GM19035 (cell line): Measurements from ENCODE around the gene ARHGAP23.
"Not testable (repeated sequence)": the region's sequence is repeated elsewhere in the genome, so short reads cannot be mapped to it uniquely, and the experiment has no call there.

Experiments
- ATAC-seq: cut with Tn5 transposase; IDR thresholded peaks from one replicate; pipeline ENCODE4 v1.9.1; 2021; ENCODE audit not compliant: unreplicated experiment

ARHGAP23 gene

DNA sequence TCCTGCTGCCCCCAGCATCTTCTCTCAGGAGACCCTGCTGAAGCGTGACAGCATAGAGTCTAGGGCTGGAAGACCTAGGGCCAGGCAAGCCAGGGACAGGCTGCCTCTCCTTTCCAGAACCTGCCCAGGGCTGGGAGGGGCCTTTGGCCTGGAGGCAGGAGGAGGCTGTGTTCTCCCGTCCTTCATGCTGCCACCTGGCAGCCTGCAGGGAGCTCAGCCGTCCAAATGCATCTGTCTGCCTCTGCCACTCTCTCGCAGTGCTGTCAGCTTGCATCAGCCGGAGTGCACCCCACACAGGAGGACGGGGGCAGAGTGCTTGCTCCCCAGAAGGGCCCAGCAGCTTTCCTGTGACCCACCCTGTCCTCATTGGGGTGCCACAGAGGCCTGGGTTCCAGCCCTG, 31.3 kb downstream of the ARHGAP23 start:
- ATAC-seq, result no peak

DNA sequence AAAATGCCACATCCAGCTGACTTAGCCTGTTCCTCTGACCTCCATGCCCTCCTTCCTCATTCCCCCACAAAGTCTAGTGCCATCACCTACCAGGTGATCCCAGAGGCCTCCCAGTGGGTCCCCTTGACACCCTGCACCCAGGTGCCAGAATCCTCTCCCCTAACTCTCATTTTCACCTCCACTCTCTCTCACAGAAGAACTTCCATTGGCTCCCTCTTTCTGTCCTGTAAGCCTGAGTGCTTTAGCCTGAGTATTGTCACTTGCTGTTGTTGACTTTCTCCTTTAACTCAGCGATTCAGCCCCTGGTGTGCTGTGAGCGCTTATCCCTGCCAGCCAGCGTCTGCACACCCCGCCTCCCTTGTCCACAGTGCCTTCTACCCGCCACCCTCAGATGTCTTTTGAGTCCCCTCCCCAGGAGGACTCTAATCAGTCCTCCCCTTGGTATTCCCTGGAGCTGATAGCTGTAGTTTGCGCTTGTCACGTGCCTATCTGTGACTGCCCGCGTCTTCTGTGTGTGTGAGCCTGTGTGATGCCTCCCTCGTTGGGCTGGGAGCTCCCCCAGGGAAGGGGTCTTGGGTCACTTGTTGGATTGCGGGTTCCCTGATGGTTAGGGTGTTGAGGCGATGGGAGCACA, 31.9 kb downstream of the ARHGAP23 start:
- no peak for ATAC-seq

DNA sequence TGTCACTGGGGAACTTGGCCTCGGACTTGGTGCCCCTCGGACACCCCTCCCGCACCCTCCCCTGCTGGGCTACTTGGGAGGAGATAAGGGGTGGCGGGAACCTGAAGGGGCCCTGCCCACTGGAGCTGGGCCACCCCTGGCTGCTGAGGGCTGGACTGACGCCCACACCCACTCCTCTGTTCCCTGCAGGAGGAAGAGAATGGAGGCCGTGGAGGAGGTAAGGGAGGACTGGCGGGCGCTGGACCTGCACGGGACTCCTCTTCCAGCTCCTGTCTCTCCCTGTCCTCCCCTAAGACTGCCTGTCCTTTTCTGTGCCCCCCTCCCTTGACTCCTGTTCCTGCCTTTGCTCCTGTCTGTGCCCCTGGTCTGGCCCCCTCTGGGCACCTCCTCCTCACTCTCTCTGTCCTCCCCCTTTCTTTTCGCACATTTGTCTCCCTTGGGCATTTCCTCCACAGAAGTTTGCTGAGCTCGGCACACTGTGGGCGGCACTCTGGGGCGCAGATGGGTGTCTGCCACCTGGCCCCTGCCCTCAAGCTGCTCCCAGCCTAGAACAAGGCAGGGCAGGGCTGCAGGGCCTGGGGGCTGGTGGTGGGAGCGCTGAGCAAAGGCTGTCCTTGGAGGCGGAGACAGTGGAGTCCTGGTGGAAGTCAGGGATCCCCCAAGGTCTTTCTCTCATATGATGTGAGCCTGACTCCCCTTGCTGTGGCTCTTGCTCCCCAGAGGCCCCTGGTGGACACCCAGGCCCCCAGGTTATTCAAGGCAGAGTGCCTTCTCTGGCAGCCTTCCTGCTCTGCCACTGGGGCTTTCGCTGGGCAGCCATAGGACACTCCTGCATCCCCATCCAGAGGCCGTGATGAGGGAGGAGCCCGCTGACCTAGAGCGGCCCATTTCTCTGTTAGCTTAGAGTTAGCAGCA, 32.7 kb downstream of the ARHGAP23 start:
- no peak for ATAC-seq

DNA sequence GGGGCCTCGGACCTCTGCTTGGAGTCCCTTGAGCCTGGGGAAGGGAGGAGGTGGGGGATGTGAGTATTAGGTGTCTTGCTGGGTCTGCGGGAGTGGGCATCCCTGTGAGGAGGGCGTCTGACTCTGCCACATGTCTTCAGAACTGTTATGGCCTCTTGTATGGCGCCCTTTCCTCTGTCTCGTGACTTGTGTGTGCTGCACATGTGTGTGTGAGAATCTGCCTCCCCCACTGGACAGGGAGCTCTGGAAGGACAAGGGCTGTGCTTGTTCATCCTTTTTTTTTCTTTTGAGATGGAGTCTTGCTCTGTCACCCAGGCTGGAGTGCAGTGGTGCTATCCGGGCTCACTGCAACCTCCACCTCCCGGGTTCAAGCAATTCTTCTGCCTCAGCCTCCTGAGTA, 33.4 kb downstream of the ARHGAP23 start:
- no peak for ATAC-seq

DNA sequence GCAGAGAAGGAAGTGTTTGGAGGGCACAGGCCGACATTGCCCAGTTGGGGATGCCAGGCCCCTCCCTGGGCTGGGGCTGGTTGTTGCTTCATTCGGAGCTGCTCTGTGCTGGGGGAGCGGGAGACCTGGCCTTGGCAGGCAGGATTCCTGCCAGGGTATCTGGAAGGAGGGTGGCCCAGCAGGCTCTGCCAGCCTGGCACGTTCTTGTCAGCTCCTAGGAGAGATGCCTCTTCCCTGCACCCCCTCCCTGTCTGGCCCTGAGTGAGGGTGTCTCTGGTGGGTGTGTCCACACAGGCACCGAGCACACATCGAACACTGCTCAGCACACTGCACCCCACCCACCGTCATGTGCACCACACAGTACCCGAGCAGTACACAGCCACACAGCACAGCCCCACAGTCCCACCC, 35.2 kb downstream of the ARHGAP23 start:
- ATAC-seq, result no peak

DNA sequence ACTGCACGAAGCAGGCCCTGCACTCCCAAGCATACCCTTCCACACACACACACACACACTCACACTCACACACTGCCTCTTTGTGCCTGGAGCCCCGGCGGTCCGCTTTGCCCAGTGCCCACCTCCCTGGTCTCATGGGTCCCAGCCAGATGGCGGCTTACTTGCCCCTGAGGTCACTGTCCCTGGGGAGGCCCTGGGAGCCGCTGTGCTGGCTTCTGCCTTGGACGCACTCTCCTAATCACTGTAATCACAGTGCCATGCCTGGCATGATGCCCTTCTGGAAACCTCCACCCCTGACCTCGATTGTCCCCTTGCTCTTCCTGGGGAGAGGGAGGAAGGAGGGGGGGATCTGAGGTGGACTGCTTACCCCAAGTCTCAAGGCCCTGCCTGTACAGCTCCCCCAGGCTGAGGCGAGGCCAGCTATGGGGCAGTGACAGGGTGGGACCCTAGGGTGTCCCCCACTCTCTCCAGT, 36.0 kb downstream of the ARHGAP23 start:
- ATAC-seq, result no peak

DNA sequence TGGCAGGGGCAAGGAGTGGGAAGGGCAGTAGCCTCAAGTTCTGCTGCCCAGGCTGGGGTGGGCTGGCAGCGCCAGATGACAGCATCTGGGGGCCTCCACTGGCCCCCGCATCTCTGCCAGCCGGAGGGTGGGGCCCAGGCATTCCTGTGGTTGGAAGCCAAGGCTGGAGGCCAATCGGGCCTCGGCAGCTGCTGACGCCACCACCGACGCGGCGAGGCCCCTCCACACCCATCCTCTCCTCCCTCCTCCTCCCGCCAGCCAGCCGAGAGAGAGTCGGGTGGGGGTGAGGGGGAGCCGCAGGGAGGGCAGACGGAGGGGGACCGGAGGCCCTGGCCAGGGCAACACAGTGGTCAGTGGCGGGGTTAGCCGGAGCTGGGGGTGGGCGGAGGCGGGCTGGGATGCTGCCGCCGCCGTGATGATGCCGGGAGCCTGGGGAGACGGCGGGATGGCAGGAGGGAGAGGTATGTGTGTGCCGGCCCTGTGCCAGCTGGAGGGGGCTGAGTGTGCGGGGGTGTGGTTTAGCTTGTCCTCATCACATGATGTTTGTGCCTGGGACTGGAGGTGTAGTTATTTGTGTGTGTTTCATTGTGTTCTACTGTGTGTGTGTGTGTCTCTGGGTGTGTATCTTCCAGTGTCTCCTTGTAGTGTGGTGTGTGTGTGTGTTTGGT, 36.6 kb downstream of the ARHGAP23 start:
- no peak for ATAC-seq

DNA sequence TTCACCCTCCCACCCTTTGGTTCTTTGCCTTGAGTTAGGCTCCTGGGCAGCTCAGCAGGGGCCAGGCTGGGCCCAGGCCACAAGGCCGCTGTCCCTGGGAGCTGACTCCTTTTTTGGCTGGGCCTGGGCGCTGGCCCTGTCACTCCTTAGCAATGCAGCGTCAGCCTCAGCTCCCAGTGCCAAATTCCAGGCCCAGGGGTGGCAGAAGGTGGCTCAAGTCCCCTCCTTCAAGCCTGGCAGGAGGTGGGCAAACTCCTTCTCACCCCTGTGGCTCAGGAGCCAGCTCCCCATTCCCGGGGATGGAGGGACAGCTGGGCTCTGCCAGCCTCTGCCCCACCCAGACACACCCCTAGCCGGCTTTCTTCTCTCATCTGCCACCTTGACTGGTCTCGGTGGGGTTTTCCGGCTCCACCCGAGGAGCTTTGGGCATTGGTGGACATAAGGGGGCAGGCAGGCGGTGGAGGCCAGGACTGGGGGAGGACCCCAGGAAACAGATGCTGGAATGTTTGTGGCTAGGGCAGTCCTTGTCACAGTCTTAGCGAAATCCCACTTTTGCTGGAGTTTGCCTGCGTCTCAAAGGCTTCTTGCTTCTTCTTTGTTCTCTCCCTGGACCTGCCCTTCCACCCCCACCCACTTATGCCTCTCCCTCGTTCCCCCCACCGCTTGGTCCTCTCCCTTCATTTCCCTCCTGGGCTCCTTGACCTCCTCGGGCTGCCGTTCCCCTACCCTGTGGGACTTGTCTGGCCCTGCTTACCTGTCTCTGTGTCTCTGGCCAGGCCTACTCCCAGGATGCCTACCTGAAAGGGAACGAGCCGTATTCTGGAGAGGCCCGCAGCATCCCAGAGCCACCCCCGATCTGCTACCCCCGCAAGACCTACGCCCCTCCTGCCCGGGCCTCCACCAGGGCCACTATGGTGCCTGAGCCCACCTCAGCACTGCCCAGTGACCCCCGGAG, 37.4 kb downstream of the ARHGAP23 start:
- no peak for ATAC-seq

DNA sequence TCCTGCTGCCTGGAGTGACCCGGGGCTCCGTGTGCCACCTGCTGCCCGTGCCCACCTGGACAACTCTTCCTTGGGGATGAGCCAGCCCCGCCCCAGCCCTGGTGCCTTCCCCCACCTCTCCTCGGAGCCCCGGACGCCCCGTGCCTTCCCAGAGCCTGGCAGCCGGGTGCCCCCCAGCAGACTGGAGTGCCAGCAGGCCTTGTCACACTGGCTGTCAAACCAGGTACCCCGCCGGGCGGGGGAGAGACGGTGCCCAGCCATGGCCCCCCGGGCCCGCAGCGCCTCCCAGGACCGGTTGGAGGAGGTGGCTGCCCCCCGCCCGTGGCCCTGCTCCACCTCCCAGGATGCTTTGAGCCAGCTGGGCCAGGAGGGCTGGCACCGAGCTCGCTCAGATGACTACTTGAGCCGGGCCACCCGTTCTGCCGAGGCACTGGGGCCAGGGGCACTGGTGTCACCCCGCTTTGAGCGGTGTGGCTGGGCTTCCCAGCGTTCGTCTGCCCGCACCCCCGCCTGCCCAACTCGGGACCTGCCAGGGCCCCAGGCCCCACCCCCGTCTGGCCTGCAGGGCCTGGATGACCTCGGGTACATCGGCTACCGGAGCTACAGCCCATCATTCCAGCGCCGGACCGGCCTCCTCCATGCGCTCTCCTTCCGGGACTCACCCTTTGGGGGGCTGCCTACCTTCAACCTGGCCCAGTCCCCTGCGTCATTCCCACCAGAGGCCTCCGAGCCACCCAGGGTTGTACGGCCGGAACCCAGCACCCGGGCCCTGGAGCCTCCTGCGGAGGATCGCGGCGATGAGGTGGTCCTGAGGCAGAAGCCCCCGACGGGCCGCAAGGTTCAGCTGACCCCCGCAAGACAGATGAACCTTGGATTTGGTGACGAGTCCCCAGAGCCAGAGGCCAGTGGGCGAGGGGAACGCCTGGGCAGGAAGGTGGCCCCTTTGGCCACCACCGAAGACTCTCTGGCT, 38.4 kb downstream of the ARHGAP23 start:
- no peak for ATAC-seq

DNA sequence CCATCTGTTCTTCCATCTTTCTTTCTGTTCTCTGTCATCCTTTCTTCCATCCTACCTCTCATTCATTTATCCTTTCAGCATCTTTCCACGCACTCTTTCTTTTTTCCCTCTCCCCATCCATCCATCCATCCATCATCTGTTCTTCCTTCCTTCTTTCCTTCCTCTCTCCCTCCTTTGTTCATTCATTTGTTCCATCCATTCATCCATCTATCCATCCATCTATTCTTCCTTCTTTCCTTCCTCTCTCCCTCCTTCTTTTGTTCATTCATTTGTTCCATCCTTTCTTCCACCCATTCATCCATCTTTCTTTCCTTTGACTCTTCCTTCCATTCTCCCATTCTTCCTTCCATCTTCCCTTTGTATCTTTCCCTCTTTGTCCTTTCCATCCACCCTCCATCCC, 39.2 kb downstream of the ARHGAP23 start:
- no peak for ATAC-seq

DNA sequence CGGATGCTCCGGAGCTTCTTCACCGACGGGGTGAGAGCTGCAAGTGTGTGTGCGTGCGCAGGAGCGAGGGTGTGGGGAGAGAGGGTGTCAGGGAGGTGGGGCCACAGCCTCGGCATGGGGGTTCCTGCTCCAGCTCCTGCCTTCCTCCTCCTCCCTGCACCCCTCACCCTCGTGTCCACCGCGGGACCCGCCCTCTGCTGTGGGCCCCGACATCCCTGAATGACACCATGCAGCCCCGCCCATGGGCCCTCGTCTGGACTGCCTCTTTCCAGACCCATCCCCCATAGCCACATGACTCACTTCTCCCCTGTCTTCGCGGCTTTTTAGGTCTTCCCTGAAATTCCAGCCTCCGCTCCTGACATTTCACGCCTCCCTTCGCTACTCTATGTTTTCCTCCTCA, 41.6 kb downstream of the ARHGAP23 start:
- ATAC-seq, result no peak

DNA sequence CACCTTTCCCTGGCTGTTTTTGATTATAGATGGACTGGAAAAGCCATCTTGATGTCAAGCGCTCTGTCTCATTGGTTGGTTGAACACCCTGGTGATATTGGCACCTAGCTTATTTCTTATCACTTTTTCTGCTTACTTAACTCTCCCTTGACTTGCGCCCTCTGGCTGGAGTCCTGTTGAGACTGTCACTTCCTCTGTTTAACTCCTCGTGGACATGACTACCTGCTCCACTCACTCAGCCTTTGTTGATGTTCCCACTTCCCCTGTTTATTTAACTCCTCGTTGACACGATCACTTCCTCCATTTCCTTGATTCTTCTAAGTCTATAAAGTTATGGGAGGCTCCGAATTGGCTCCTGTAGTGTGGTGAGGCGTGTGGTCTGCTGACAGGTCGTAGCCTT, 43.0 kb downstream of the ARHGAP23 start:
- not testable (repeated sequence) for ATAC-seq

DNA sequence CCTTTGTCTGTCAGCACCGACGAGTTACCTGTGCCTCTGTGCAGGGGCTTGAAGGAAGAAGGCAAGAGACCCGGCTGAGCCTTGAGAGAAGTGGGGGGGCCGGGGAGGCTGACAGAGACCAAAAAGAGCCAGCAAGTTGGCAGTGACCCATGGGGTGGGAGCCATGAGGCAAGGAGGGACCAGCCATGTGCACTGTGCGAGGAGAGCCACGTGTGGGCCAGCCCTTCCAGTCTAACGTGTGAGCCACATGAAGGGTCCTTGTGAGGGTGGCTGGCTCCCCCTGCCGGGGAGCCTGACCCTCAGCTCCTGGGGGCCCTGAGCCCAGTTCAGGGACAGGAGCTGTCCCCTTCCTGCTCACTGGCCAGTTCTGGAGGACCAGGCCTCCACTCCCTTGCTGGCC, 46.4 kb downstream of the ARHGAP23 start:
- not testable (repeated sequence) for ATAC-seq

DNA sequence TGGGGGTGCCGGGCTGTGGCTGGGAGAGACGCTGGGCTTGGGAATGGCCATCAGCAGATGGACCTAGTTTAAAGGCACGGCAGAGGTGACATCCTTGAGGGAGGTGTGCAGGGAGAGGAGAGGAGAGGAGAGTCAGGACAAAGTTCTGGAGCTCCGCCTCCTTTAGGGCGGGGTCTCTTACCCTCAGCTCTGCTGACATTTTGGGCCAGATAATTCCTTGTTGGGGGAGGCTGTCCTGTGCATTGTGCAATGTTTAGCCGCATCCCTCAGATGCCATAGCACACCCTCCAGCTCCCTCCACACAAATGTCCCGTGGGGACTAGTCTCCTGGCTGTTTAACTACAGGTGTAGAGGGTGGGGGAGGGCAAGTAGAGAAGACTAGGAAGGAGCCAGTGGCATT, 48.3 kb downstream of the ARHGAP23 start:
- no peak for ATAC-seq

DNA sequence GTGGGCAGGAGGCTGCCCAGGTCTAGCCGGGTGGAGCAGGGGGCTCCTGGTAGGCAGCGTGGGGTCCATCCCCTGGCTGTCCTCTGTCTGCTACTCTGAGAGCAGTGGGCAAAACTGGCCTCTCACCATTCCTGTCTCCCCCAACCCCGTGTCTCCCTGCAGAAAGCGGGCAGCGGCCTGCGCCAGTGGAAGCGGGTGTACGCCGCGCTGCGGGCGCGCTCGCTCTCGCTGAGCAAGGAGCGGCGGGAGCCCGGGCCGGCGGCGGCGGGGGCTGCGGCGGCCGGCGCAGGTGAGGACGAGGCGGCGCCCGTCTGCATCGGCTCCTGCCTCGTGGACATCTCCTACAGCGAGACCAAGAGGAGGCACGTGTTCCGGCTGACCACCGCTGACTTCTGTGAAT, 49.2 kb downstream of the ARHGAP23 start:
- ATAC-seq, result not testable (repeated sequence)

DNA sequence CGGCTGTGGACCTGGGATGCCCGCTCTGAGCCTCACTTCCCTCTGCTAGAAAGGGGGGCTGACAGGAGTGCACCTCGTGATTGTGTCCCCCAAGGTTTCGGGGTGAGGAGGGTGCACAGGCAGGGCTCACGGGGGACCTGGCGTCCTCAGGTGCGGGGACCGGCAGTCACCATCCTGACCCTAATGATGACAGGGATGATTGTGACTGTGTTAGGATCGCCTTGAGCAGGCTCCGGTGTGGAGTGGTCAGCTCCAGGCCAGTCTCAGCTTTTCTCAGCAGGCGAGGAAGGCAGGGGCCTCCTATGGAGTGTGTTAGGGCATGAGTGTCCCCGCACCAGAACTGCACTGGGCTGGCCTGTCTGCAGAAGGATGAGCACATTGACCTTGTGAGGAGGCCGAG, 49.7 kb downstream of the ARHGAP23 start:
- ATAC-seq, result not testable (repeated sequence)

DNA sequence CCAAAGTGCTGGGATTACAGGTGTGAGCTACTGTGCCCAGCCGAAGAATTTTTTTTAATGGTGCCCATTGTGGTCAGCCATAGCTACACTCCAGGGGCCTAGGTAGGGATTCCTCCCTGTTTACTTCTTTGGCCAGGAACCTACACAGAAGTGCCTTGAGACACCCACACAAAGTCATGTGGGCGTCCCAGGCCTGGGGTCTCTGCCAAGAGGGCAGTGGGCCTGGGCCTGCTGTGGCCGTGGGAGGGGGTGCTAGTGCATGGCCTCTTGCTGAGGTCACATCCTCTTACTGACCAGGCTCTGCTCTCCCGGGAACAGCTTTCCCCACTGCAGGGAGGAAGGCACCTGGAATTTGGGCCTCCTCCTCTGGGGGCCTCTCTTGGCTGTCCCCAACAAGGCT, 50.4 kb downstream of the ARHGAP23 start:
- not testable (repeated sequence) for ATAC-seq

DNA sequence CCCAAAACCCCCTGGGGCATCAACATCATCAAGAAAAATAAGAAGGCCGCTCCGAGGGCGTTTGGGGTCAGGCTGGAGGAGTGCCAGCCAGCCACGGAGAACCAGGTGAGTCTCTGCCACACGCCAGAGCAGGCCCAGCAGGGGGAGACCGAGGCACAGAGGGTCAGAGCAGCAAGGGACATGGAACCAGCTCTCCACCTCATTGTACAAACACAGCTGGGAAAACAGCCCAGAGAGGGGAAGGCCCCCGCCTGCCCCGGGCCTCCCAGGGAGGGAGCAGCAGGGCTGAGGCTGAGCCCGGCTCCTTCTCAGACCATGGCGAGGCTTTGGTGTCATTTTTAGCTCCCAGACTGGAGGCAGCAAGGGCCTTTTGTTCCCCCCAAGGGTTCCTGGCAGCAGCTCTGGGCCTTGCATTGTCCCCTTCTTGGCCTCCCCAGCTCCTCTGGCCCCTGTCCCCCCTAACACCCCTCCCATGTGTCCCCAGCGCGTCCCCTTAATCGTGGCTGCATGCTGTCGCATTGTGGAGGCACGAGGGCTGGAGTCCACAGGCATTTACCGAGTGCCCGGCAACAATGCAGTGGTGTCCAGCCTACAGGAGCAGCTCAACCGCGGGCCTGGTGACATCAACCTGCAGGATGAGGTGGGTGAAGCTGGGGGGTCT, 53.9 kb downstream of the ARHGAP23 start:
- not testable (repeated sequence) for ATAC-seq

DNA sequence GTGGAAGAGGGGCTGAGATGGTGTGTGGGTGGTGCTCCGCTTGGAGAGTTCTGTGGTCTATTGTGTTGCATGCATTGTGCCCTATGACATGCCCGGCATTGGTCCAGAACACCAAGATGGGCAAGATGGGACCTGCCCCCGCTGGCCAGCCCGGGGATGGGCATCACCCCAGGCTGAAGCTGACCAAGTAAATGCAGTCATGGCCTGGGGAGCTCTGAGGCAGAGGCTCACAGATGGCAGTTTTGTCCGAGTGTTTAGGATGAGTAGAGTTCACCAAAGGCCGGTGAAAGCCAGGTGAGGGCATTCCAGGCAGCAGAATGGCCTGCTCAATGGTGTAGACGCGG, 54.4 kb downstream of the ARHGAP23 start:
- not testable (repeated sequence) for ATAC-seq
